HG03097 (cell line): ENCODE measurements around the gene POLK.
"Not testable (repeated sequence)": the region's sequence is repeated elsewhere in the genome, so short reads cannot be mapped to it uniquely, and the experiment has no call there.

Source experiments
- ATAC-seq: cut with Tn5 transposase; IDR thresholded peaks from one replicate; pipeline ENCODE4 v1.9.1; 2021; ENCODE audit not compliant: unreplicated experiment, low FRiP score

The POLK gene

GRCh38 chr5:75603371-75603770, 91.7 kb downstream of the POLK start:
- ATAC-seq, result no peak

GRCh38 chr5:75603821-75604220, 92.1 kb downstream of the POLK start:
- no peak for ATAC-seq

GRCh38 chr5:75607341-75607740, 95.7 kb downstream of the POLK start:
- ATAC-seq, result not testable (repeated sequence)

GRCh38 chr5:75608870-75609269, 97.2 kb downstream of the POLK start:
- ATAC-seq, result no peak

GRCh38 chr5:75610201-75610600, 98.5 kb downstream of the POLK start:
- no peak for ATAC-seq

- ATAC-seq, result not testable (repeated sequence)
Measured at GRCh38 chr5:75610859-75611310, 99.2 kb downstream of the POLK start.

- ATAC-seq, result no peak
Measured at GRCh38 chr5:75611311-75612225, 99.9 kb downstream of the POLK start, which contains the start of gene ANKDD1B. ANKDD1B (plus strand) TSS chr5:75611453; CDS start chr5:75611635, 182 bp downstream.

GRCh38 chr5:75612226-75612569, 100.5 kb downstream of the POLK start:
- ATAC-seq, result no peak

GRCh38 chr5:75612901-75613300, 101.2 kb downstream of the POLK start:
- ATAC-seq, result no peak

GRCh38 chr5:75614176-75614575, 102.5 kb downstream of the POLK start:
- no peak for ATAC-seq

GRCh38 chr5:75616371-75616881, 104.7 kb downstream of the POLK start:
- no peak for ATAC-seq

GRCh38 chr5:75616971-75617621, 105.4 kb downstream of the POLK start:
- ATAC-seq, result no peak

- ATAC-seq, result no peak
Measured at GRCh38 chr5:75617736-75618352, 106.2 kb downstream of the POLK start.

GRCh38 chr5:75620184-75620959, 108.7 kb downstream of the POLK start:
- no peak for ATAC-seq

GRCh38 chr5:75622564-75622963, 110.9 kb downstream of the POLK start:
- ATAC-seq, result no peak

GRCh38 chr5:75623846-75624245, 112.2 kb downstream of the POLK start:
- no peak for ATAC-seq

GRCh38 chr5:75626959-75627358, 115.3 kb downstream of the POLK start:
- ATAC-seq, result no peak

GRCh38 chr5:75627801-75628200, 116.1 kb downstream of the POLK start:
- no peak for ATAC-seq

GRCh38 chr5:75630875-75631274, 119.2 kb downstream of the POLK start:
- ATAC-seq, result no peak

- ATAC-seq, result no peak
Measured at GRCh38 chr5:75632321-75632720, 120.6 kb downstream of the POLK start.
